GM10266 (cell line): Measurements from ENCODE around the gene AMMECR1L.

Experiments
- DNase-seq: peaks from one replicate; pipeline ENCODE4 v3.0.0; 2012; ENCODE audit errors: extremely low spot score
- TF ChIP-seq, protein P1 (sequence below): IDR thresholded peaks from 2 replicates; pipeline ENCODE4 v1.5.1; 2012; ENCODE audit warnings: mild to moderate bottlenecking, low read depth; ENCODE audit not compliant: control insufficient read depth, insufficient read depth; ENCODE audit errors: missing control alignments

AMMECR1L gene

GRCh38 chr2:127873707-127874303 is 12.0 kb downstream of the AMMECR1L start:
- TF ChIP-seq, protein P1, sequence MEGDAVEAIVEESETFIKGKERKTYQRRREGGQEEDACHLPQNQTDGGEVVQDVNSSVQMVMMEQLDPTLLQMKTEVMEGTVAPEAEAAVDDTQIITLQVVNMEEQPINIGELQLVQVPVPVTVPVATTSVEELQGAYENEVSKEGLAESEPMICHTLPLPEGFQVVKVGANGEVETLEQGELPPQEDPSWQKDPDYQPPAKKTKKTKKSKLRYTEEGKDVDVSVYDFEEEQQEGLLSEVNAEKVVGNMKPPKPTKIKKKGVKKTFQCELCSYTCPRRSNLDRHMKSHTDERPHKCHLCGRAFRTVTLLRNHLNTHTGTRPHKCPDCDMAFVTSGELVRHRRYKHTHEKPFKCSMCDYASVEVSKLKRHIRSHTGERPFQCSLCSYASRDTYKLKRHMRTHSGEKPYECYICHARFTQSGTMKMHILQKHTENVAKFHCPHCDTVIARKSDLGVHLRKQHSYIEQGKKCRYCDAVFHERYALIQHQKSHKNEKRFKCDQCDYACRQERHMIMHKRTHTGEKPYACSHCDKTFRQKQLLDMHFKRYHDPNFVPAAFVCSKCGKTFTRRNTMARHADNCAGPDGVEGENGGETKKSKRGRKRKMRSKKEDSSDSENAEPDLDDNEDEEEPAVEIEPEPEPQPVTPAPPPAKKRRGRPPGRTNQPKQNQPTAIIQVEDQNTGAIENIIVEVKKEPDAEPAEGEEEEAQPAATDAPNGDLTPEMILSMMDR: no peak
- no peak for DNase-seq

- TF ChIP-seq, protein P1: no peak
- no peak for DNase-seq
Observed at GRCh38 chr2:127872354-127872753, 13.4 kb downstream of the AMMECR1L start.

DNA sequence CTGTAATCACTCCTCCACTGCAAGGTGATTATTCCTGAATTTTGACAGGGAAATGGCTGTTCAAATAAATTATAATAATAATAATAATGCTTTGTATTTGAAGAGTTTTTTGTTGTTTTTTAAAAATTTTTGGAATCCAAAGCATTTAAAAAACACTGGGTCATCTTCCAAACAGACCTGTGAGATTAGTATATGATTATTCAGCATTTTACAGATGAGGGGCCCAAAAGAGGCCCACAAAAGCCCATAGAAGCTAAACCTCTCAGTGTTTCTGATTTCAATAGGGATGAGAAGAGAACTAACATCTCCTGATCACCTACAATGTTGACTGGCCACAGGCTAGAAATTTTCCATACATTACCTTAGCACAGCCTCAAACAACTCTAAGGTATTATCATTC is 19.8 kb downstream of the AMMECR1L start:
- TF ChIP-seq, protein P1: no peak
- DNase-seq: no peak

- DNase-seq: no peak
- TF ChIP-seq, protein P1: no peak
Observed at GRCh38 chr2:127864877-127865276, 20.9 kb downstream of the AMMECR1L start.

GRCh38 chr2:127862228-127862627 is 23.5 kb downstream of the AMMECR1L start:
- no peak for DNase-seq
- TF ChIP-seq, protein P1: no peak

DNA sequence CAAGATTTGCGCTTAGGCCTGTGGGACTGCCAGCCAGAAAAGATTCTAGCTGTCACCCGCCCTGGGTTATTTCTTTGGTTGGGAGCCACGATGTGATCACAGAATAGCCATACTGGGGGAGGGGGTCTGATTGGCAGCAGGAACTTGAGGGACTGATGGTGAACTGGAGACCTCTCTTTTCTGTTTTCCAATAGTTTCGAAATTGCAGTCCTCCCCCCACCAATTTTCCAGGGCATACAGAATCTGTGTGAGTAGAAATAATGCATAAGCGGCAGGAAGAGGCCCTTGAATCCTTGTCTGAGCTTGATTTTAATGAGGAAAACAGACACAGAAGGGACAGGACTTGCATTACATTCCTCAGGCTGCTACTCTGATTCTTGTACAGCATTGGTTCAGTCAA is 25.6 kb downstream of the AMMECR1L start:
- TF ChIP-seq, protein P1: no peak
- DNase-seq: no peak

GRCh38 chr2:127859712-127860085 is 26.1 kb downstream of the AMMECR1L start:
- DNase-seq: peak; percentile 46
- TF ChIP-seq, protein P1: no peak
